GM19372 (cell line): ENCODE measurements around the gene EMILIN1.

Source experiments
- ATAC-seq: cut with Tn5 transposase; IDR thresholded peaks from one replicate; pipeline ENCODE4 v1.9.1; 2021; ENCODE audit warnings: mild to moderate bottlenecking, low read depth, moderate library complexity; ENCODE audit not compliant: unreplicated experiment

EMILIN1 gene

DNA sequence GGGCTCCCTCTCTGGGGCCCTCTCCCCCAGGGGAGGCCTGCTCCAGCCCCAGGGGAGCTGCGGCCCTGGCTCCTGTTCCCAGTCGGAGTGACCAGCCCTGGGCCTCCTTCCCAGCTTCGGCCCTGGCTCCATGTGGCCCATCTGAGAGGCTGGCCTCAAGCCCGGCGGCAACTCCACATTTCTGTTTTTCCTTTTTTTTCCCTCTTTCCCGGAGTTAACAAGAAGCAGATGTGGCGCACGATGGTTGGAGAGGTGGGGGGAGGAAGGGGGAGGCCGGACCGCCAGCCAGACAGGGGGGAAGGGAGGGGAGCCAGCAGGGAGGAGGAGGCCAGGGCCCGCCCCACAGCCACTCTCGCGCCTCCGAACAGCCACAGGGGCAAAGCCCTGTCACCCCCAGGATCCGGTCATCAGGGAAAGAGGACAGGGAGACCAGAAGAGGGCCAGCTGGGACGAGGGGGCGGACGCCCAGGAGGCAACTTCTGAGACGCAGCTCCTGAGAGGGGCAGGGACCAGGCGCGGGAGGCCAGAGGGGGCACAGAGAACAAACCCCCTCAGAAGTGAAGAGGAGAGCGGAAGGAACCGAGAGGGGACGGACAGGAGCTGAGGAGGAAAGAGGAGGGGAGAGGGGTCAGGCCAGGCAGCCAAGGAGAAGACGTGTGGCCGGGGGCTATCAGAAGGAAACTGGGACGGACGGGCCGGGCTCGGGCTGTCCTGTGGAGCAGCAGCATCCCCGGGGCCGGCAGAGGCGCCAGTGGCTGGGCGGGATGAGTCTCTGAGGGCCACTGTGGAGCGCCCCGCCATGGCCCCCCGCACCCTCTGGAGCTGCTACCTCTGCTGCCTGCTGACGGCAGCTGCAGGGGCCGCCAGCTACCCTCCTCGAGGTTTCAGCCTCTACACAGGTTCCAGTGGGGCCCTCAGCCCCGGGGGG, at the start of gene EMILIN1:
Gene EMILIN1 (plus strand): TSS at position 349 of the 928 bp plus-strand sequence. CDS start 451 bp downstream, at position 800.
- ATAC-seq = no peak

DNA sequence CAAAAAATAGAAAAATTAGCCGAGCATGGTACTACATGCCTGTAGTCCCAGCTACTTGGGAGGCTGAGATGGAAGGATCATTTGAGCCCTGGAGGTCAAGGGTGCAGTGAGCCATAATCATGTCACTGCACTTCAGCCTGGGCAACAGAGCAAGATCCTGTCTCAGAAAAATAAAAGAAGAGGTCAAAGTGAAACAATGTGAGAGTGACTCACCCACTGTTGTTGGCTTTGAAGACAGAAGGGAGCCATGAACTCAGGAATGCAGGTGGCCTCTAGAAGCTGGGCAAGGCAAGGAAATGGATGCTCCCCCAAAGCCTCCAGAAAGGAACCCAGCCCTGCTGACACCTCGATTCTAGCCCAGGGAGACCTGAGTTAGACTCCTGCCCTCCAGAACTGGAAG, 49.4 kb upstream of the EMILIN1 start:
- no peak for ATAC-seq

DNA sequence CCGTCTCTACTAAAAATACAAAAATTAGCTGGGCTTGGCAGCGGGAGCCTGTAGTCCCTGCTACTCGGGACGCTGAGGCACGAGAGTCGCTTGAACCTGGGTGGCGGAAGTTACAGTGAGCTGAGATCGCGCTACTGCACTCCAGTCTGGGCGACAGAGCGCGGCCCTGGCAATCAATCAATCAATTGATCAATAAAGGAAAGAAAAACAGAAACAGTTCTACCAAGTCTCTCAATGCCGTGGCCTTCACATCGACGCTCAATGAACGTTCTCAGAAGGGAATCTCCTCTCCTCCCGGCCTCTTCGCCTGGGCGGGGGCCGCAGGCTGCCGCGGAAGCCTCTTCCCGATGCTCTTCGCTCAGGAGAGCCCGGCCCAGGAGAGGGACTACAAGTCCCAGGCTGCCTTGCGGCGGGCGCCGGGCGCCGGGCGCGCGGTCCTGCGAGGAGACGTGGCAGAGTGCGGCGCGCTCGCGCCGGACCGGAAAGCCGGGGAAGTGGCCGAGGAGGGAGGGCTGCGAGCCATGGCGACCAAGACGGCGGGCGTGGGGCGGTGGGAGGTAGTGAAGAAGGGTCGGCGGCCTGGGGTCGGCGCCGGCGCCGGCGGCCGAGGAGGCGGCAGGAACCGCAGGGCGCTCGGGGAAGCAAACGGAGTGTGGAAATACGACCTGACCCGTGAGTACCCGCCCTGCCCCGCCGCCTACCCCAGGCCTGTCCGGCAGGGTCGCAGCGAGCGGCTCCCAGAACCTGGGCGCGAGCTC, 45.7 kb upstream of the EMILIN1 start, which contains the start of gene TMEM214:
Gene TMEM214 (plus strand): TSS at position 471 of the 758 bp plus-strand sequence. CDS start 51 bp downstream, at position 522.
- peak; percentile 95 for ATAC-seq

DNA sequence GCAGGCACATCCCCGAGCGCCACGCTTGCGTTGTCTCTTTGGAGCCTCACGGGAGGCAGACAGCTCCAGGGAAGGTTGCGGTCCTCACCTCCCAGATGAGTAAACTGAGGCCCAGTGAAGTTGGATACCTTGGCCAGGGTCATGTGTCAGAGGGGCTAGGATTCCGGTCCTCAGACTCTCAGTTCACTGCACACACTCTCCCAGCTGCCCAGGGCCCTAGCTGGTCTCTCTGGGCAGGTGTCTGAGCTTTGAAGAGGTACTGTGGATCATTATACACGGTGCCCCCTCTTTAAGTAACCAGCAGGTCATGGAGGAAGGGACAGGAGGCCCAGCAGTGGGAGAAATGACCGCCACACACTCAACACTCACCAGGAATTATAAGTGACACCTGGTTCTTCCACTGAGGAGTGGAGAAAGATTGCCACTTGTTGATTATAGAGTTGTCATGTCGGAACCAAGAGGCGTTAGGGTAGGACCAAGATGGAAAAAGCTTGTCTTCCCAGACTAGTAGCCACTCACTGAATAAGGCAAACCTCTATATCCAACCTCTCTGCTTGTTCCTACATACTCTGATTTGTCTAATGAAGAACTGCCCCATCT, 45.1 kb upstream of the EMILIN1 start:
- no peak for ATAC-seq

DNA sequence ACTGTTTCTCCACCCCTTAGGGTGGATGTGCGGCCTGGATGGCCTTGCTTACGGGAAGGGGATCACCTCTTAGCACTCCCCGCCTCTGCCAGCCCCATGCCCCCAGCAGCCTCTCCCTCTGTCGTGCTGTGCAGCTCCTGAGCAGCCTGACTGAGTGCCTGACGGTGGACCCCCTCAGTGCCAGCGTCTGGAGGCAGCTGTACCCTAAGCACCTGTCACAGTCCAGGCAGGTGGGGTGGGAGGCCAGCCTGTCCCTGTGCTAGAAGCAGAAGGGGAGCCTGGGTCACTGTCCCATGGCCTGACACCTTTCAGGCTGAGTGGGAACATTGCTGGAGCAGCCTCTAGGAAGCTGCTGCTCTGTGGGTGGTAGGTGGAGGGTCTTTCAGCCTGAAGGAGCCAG, 40.4 kb upstream of the EMILIN1 start:
- ATAC-seq = no peak

DNA sequence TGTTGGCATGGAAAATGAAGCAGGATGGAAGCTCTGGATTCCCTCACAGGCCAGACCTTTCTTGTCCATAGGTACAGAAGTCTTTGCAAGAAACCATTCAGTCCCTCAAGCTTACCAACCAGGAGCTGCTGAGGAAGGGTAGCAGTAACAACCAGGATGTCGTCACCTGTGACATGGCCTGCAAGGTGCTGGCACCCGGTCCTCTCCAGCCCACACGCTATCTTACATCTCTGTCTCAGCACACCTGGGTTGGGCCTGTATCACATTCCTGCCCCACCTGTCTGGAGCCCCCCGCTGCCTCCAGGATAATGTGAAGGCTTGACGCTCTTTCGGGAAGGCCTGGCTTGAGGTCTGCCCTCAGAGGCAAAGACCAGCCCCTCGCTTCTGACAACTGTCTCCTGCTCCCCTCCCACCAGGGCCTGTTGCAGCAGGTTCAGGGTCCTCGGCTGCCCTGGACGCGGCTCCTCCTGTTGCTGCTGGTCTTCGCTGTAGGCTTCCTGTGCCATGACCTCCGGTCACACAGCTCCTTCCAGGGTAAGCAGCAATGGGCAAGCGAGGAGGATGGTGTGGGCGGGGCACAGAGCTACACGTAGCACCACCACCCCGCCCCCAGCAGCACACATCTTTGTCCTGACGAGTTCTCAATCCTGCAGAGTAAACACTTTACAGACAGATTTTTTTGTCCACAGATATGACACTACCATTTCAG, 39.6 kb upstream of the EMILIN1 start:
- no peak for ATAC-seq

DNA sequence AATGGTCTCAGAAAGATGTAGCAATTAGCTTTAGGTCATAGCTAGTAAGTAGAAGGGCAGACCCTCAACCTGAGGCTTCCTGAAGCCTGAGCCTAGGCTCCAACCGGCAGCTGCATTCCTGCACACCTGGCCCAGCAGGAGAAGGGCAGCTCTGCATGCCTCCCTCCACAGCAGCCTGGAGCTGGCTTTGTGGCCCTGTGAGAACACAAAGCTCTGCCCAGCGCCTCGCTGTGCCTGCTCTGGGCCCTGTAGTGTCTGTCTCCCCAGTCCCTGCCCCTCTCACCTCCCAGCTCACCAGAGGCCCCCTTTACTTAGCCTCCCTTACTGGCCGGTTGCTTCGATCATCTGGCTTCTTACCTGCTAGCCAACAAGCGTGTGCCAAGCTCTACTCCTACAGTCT, 39.0 kb upstream of the EMILIN1 start:
- ATAC-seq = no peak

DNA sequence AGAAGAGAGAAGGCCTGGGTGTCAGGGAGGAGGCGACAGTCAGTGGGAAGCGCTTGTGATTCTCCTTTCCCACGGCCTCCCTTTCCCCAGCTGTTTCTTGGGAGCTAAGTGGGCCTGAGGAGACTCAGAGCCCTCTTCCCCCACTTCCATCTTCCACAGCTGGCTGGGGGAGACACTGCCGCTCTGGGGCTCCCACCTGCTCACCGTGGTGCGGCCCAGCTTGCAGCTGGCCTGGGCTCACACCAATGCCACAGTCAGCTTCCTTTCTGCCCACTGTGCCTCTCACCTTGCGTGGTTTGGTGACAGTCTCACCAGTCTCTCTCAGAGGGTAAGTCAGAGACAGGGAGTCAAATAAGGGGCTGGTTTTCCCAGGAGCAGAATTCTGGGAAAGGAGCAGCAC, 38.5 kb upstream of the EMILIN1 start:
- no peak for ATAC-seq

DNA sequence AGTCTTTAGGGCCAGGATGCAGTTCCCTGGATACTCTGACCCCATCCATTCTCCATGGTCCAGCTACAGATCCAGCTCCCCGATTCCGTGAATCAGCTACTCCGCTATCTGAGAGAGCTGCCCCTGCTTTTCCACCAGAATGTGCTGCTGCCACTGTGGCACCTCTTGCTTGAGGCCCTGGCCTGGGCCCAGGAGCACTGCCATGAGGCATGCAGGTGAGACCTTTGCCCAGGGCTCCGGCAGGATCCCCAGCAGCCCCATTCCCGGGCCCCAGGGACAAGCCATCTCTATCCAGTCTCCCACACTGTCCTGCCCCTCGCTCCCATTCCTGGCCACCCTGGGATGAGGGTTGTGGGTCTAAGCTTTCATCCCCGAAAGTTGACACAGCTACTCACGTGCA, 38.1 kb upstream of the EMILIN1 start:
- no peak for ATAC-seq

DNA sequence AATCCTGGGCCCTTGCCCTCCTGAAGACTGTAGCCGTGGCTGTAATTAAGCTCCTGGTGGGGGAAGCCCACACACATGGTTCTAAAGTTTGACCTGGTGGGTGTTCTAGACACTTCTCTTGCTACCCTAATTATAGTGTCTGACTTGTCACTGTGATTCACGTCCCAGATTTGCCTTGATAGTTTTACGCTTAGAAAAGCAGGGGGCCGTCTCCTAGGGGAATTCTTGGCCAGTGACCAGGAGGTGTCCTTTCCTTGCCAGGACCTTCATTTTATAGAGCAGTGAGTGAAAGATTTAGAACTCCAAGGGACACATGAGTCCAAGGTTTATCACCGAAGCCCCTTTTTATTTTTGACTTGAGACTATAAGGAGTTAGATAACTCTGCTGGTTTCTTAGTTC, 36.7 kb upstream of the EMILIN1 start:
- ATAC-seq = no peak

DNA sequence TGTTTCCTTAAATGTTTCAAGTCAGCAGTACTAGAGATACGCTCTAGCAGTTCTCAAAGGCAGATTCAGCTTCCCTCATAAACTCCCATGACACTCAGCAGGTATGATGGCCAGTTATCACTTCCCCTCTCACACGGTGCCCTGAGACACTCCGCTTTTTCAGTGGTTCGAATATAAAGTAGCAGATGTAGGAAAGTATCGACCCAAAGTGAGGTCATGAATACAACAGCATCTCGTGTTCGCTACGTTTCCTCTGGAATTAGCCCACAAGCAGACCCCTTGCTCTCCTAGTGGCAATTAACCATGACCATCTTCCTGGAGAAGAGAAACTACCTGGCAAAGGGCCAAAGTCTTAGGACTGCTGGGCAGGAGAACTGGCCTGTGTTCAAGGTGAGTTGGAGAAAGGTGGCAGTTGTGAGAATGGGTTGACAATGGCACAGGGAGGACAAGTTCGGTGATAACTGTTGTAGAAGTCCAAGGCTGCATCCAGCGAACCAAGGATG, 36.2 kb upstream of the EMILIN1 start:
- ATAC-seq = no peak

DNA sequence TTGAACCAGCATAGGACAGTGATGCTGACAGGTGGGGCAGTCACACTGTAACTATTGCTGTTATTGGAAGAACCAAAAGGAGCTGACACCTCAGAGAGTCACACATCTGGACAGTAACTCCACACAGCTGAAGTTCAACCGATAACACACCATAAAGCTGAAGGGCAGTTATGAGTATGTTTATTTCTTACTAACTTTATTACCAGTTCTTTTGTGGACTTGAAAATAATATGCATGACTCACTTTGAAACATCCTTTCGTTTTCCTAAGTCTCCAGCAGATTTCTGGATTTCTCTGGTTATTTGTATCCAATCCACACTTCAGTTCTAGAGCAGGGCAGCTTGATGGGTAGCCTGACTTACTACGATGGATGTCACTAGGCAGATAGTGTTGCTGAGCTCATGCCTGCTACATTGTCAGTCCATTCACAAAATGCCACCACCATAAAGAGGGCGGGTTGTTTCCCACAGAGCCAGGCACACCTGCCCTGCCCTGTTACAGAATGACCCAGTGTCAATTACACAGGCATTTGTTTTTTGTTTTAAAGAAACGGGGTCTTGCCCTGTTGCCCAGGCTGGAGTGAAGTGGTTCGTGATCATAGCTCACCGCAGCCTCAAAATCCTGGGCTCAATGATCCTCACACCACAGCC, 35.3 kb upstream of the EMILIN1 start:
- no peak for ATAC-seq

DNA sequence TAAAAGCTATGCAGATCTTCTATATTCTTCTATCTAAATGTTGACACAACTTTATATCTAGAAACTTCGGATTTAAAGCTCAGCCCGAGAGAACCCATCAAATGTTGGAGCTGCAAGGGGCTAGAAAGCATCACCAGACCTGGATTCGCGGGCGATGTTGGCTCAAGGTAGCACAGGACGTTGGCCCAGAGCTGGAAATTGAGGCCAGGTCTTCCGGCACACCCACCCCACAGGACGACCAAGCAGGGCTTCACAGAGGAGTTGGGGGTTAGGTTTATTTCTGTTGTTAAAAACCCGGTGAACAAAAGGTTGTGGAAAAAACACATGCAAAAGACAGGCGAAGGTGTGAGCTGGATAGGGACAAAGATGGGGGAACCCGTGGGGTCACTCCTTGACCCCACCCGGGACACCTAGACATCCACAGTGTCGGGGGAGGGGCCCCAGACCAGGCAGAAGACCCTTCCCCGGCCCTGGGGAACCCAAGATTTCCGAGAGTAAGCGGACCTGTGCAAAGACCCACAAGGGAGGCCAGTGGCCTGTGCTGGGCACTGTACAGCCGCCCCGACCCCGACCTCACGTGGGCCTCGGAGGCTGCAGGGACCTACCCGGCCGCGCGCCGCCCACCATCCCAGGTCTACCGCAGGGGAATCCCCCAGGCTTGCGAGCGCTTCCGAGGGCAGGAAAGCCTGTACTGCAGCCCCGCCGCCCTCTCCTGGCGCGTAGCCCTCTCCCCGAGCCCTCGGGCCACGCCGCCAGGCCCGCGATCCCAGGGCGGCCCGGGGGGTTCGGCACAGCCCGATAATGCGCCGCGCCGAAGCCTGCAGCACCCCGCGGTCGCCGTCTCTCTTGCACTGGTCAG, 28.8 kb upstream of the EMILIN1 start:
- ATAC-seq = peak; percentile 15

DNA sequence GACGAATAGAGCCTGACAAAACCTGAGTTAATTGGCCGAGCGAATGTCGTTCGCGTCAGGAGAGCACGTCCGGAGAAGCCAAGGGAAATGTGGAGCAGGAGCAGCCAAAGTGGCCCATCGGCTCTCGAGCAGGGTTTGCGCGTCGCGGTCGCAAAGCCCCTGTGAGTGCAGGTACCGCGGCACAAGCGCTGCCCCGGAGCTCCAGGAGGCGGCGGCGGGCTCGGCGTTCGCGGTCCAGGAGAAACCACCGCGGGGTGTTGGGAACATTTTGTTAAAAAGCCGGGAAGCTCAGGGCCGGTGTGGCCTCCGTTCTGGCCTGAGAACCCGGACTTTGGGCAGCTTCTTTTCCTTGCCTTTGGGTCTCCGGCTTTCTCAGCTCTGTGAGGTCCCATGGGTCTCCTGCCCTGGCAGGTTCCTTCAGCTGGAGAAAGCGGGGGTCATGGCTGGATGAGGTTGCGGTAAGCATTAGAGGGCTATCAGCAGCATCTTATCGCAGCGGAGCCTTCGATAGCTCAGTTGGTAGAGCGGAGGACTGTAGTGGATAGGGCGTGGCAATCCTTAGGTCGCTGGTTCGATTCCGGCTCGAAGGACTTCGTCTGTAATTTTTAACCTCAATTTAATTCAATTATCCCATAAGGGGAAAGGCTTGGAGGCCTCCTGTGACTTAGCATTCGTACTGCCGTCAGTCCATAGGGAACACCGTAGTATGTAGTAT, 28.0 kb upstream of the EMILIN1 start:
- ATAC-seq = peak; percentile 49

DNA sequence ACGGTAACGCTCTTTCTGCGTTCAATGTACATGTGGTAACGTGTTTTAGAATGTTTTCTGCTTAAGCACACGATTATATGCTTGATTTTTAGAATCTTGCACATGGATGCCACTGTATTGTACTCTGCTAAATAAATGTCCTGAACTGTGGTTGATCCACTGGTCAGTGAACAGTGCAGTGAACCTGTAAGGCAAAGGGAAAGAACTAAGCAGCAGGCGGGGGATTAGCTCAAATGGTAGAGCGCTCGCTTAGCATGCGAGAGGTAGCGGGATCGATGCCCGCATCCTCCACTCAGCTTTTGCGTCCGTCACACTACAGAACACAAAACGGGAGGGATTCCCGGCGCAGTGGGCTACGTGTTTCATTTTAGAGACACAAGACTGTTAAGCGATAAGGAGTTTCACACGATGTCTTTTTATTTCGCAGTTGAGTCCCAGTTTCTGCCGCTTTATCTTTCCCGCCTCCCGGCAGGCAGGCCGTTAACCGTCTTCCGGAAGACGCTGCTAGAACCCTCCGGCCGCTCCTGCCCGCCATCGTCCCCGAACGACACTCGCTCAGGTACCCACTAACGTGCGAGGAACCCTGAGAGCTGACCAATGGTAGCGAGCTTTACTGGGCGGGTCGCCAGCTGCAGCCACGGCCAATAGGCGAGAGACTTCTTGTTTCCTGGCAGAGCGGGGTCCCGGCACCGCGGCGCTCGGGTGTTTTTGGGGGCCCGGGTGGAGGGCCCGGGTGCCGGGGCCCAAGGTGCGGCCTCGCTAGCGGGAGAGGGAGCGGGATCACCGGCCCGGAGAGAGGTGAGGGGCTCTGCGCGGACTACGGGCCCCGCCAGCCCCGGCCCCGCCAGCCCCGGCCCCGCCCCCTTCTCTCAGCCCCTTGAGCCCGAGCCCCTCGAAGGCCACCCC, 27.2 kb upstream of the EMILIN1 start, which contains the start of gene AGBL5:
Gene AGBL5 (plus strand): TSS at position 673 of the 906 bp plus-strand sequence. CDS start 1,291 bp downstream, outside the sequence.
- peak; percentile 52 for ATAC-seq

DNA sequence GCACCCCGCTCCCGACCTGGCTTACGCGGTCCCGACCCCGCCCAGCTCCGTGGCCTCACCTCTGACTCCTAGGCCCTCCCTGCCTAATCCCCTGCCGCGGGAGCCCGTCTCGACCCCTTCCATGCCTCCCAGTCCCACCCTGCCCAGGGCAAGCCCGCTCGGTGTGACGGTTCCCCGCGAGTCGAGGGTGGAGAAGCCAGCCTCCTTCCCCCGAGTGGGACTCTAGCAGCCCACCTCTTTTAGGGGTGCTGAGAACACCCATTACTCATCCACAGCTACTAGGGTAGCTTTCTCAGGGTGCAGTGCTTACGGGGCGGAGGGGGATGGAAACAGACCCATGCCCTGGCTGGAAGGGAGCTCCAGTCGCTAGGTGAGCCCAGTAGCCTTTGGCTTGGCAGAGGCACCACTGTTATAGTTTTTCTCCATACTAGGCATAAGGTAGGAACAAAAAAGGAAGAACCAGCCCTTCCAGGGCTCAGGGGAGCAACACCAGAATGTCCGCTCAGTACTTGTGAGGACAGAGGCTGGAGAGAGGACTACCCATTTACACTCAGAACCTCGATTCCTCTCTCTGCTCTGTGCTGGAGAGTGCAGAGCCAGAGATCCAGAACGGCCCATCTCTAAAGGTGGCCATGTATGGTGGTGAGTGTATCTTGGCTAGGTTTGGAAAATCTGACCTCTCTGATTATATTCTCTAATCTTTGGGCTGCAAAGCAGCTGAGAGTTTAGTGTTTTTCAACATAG, 26.3 kb upstream of the EMILIN1 start:
- ATAC-seq = no peak
